Liver (tissue), 3 donors: ENCODE results near the gene TTC29.
"Not testable (repeated sequence)": the region's sequence is repeated elsewhere in the genome, so short reads cannot be mapped to it uniquely, and the experiment has no call there.

Experiments used
- ATF3 ChIP-seq: IDR thresholded peaks from 2 replicates; pipeline ENCODE4 v1.6.1; 2016; ENCODE audit warnings: antibody characterized with exemption
- CTCF ChIP-seq: fragments of 150-350 bp; IDR thresholded peaks from 2 replicates; pipeline ENCODE4 v1.5.1; 2017; ENCODE audit warnings: improper control_type of control experiment, low read depth, low read length; ENCODE audit not compliant: missing input control
- JUND ChIP-seq, 2 donors: IDR thresholded peaks; 2 replicates each; pipeline ENCODE4 v1.6.1; 2016; ENCODE audit warnings: antibody characterized with exemption in 2 of 2
- MAX ChIP-seq: IDR thresholded peaks from 2 replicates; pipeline ENCODE4 v1.6.1; 2016; ENCODE audit warnings: antibody characterized with exemption
- NR2F2 ChIP-seq: IDR thresholded peaks from 2 replicates; pipeline ENCODE4 v1.6.1; 2016; ENCODE audit warnings: antibody characterized with exemption
- RAD21 ChIP-seq, 2 donors: IDR thresholded peaks; 2 replicates each; pipeline ENCODE4 v1.6.1; 2016; ENCODE audit warnings: antibody characterized with exemption in 2 of 2, mild to moderate bottlenecking in 2 of 2
- REST ChIP-seq: IDR thresholded peaks from 2 replicates; pipeline ENCODE4 v1.6.1; 2016; ENCODE audit warnings: antibody characterized with exemption, mild to moderate bottlenecking
- SP1 ChIP-seq: IDR thresholded peaks from 2 replicates; pipeline ENCODE4 v1.6.1; 2018; ENCODE audit warnings: antibody characterized with exemption, mild to moderate bottlenecking
- TAF1 ChIP-seq: conservative IDR thresholded peaks from 2 replicates; pipeline ENCODE4 v1.6.1; 2016; ENCODE audit warnings: antibody characterized with exemption, mild to moderate bottlenecking
- donor health status: healthy.
- donor health status: healthy.

GRCh38 chr4:146663968-146664311 lies 281.7 kb downstream of the TTC29 start:
- TF ChIP-seq CTCF; JUND (IDR thresholded peaks at IDR 0.05); ATF3; RAD21 (IDR thresholded peaks at IDR 0.05); REST; MAX; TAF1; SP1; NR2F2: not testable (repeated sequence)
